Endothelial cell of umbilical vein (primary cell): Measurements from ENCODE around the gene GSK3A.

Source experiments
- CTCF ChIP-seq, 2 donors: IDR thresholded peaks; 1 replicate in 1 of 2; 2 replicates in 1 of 2; pipeline ENCODE4 v1.5.1; 2011; ENCODE audit warnings: low read length in 2 of 2, mild to moderate bottlenecking in 2 of 2, moderate library complexity in 2 of 2, control low read depth in 1 of 2, inconsistent platforms in 1 of 2, low read depth in 1 of 2; ENCODE audit not compliant: insufficient read depth in 1 of 2; ENCODE audit errors: extremely low read depth in 1 of 2
- EZH2 ChIP-seq: IDR thresholded peaks from 2 replicates; pipeline ENCODE4 v1.6.1; 2012; ENCODE audit warnings: borderline replicate concordance, low read depth, mild to moderate bottlenecking, moderate library complexity, low read length, inconsistent platforms; ENCODE audit not compliant: severe bottlenecking
- TF ChIP-seq, protein P1 (sequence below): IDR thresholded peaks from 2 replicates; pipeline ENCODE4 v1.6.1; 2011; ENCODE audit not compliant: insufficient read depth, insufficient read length

DNA sequence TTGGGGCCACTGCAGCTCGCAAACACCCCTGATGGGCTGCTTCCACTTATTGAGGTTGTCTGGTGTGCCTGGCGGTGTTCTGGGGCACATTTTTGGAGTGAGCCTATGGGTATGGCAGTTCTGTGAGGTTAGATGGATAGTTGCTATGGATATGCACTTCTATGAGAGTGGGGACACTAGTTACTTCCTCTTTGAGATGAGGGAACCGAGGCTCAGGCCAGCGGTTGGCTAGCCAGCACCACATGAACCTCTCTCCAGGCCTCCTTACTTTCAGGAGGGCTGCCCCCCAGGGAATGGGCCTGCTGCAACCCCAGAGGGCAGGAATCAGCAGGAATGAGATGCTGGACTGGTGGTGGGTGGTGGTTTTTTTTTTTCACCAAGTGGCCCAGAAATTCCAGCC, 46.0 kb upstream of the GSK3A start:
- TF ChIP-seq CTCF (IDR thresholded peaks at IDR 0.05; ENCODE audit: extremely low read depth in 1 of 2, insufficient read depth in 1 of 2, low read depth in 1 of 2, low read length in 2 of 2) (no peak), EZH2 (no peak)
- TF ChIP-seq, protein P1, sequence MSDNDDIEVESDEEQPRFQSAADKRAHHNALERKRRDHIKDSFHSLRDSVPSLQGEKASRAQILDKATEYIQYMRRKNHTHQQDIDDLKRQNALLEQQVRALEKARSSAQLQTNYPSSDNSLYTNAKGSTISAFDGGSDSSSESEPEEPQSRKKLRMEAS, result no peak
